NK-92 treated with Interleukin-12 subunit alpha and Interleukin-12 subunit beta, amount 100 ng/mL, for 24 hours (cell line): ENCODE data around the gene PTPRN2.

Experiments used
- DNase-seq: peaks from one replicate; lab custom pipeline; 2025; lab: John Stamatoyannopoulos, UW

The PTPRN2 gene

GRCh38 chr7:158087196-158087595 lies 500.4 kb downstream of the PTPRN2 start:
- no peak for DNase-seq

GRCh38 chr7:158085741-158086695 lies 501.6 kb downstream of the PTPRN2 start:
- DNase-seq = no peak

GRCh38 chr7:158084555-158084954 lies 503.1 kb downstream of the PTPRN2 start:
- no peak for DNase-seq

- DNase-seq = no peak
Measured at GRCh38 chr7:158083526-158084310, 503.9 kb downstream of the PTPRN2 start.

- no peak for DNase-seq
Measured at GRCh38 chr7:158082761-158083160, 504.9 kb downstream of the PTPRN2 start.

- no peak for DNase-seq
Measured at GRCh38 chr7:158080899-158081445, 506.7 kb downstream of the PTPRN2 start.

GRCh38 chr7:158077934-158078910 lies 509.4 kb downstream of the PTPRN2 start:
- DNase-seq = no peak

GRCh38 chr7:158077151-158077840 lies 510.3 kb downstream of the PTPRN2 start:
- no peak for DNase-seq

DNA sequence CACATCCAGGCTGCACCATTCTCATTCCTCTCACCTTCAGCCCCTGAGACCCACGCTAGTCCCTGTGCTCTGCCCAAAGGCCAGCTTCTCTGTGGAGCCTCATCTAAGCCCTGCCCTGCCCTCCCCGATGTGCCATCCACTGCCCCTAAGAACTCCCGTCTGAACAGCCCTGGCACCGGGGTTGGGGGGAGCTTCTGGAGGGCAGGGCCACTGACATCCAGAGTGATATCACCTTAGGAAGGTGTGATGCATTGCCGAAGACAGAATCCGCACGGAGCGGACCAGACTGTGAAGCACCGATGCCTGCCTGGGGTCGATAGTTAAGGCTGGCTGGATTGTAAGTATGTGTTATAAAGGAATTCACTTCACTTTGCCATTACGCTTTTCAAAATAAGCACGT lies 511.0 kb downstream of the PTPRN2 start:
- DNase-seq = no peak

DNA sequence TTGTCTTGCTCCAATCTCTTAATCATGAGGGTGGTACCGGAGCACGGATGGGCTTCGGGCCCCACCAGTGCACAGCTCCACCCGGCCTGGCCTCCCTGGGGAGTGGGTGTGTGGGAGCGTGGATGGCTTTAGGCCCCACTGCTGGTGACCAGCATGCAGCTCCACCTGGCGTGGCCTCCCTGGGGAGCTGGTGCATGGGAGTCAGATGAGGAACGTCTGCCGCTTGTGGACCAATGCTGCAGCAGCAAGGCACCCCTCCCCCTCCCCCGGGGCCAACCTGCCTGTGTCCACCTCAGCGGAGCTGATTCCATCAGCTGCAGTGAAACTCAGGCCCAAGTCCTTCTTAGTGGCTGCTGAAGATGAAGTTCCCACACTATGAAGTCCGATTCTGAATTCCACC lies 511.4 kb downstream of the PTPRN2 start:
- DNase-seq = no peak

GRCh38 chr7:158075633-158076001 lies 512.0 kb downstream of the PTPRN2 start:
- no peak for DNase-seq

- DNase-seq = no peak
Measured at GRCh38 chr7:158074896-158075632, 512.6 kb downstream of the PTPRN2 start.

GRCh38 chr7:158073845-158074840 lies 513.5 kb downstream of the PTPRN2 start:
- DNase-seq = no peak

DNA sequence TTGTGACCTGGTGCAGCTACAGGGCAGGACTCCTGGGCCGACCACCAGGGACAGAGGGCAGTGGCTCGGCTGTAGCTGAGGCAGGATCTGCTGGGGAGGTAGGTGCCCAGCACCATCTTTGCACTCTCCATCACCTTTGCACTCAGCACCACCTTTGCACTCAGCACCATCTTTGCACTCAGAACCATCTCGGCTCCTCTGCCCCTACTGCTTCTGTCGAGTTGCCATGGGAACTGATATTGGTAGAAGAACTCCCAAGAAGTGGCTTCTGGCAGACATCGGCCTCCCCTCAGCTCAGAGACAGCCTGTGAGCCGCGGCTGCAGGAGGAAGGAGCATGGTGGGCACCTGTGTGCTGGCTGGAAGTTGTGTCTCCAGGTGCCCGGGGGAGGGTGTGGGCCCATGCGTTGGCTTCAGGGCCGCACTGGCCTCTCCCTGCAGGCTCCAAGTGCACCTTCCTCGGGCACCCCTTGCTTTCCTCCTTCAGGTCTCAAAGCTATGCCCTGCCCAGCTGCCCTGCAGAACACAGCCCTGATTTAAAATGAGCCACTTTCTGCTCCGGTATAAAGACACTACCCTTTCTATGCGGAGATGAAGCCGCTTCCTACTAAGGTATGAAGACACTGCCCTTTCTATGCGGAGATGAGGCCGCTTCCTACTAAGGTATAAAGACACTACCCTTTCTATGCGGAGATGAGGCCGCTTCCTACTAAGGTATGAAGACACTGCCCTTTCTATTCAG lies 514.5 kb downstream of the PTPRN2 start:
- no peak for DNase-seq

DNA sequence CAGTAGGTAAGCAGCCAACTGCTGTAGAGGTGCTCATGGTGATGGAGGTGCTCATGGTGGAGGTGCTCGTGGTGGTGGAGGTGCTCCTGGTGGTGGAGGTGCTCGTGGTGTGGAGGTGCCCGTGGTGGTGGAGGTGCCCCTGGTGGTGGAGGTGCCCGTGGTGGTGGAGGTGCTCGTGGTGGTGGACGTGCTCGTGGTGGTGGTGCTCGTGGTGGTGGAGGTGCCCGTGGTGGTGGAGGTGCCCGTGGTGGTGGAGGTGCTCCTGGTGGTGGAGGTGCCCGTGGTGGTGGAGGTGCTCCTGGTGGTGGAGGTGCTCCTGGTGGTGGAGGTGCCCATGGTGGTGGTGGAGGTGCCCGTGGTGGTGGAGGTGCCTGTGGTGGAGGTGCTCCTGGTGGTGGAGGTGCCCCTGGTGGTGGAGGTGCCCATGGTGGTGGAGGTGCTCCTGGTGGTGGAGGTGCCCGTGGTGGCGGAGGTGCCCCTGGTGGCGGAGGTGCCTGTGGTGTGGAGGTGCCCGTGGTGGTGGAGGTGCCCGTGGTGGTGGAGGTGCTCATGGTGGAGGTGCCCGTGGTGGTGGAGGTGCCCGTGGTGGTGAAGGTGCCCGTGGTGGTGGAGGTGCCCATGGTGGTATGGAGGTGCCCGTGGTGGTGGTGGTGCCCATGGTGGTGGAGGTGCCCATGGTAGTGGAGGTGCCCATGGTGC lies 517.3 kb downstream of the PTPRN2 start:
- no peak for DNase-seq

- no peak for DNase-seq
Measured at GRCh38 chr7:158068853-158069252, 518.8 kb downstream of the PTPRN2 start.

DNA sequence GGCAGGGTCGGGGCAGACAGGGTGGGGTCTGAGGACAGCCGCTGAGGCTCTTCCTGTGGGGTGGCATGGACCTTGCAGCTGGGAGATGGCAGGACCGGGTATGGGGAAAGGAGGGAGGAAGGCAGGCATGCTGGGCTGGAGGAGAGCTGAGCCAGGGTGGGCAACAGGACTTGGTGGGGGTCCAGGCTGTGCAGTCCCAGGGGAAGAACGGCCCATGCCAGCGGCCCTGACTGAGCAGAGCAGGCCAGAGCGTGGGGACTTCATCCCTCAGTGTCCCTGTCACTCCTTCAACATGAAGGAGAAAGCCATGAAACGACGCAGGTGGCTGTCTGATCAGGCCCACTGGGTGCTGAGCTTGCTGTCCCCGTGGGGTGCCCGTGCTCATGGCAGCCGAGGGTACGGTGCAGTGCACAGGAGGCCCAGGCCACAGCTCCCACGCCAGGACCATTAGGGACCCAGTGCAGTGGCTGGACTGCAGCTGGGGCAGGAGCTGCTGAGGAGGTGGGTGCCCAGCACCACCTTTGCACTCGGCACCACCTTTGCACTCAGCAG lies 519.6 kb downstream of the PTPRN2 start:
- DNase-seq = no peak
